Dedifferentiated amniotic fluid mesenchymal stem cell (primary cell): ENCODE measurements around the gene TOX2.

ENCODE experiments used
- DNase-seq: peaks from one replicate; pipeline ENCODE4 v3.0.0-alpha.2; 2016; ENCODE audit errors: extremely low spot score

The TOX2 gene

GRCh38 chr20:43916073-43916880 is 1.6 kb downstream of the TOX2 start:
- DNase-seq, result no peak

- DNase-seq, result no peak
Observed at GRCh38 chr20:43916881-43917371, 2.3 kb downstream of the TOX2 start.

- no peak for DNase-seq
Observed at GRCh38 chr20:43917380-43917779, 2.7 kb downstream of the TOX2 start.

- no peak for DNase-seq
Observed at GRCh38 chr20:43919686-43920403, 5.2 kb downstream of the TOX2 start.

GRCh38 chr20:43920797-43921196 is 6.1 kb downstream of the TOX2 start:
- no peak for DNase-seq

- DNase-seq, result no peak
Observed at GRCh38 chr20:43921227-43921780, 6.7 kb downstream of the TOX2 start.

- DNase-seq, result no peak
Observed at GRCh38 chr20:43922614-43923013, 8.0 kb downstream of the TOX2 start.

GRCh38 chr20:43923322-43923721 is 8.7 kb downstream of the TOX2 start:
- DNase-seq, result no peak

GRCh38 chr20:43923917-43924316 is 9.3 kb downstream of the TOX2 start:
- DNase-seq, result no peak

- DNase-seq, result peak; percentile 23
Observed at GRCh38 chr20:43925215-43925614, 10.6 kb downstream of the TOX2 start.

GRCh38 chr20:43925801-43926200 is 11.1 kb downstream of the TOX2 start:
- DNase-seq, result peak; percentile 24

- no peak for DNase-seq
Observed at GRCh38 chr20:43926287-43927050, 11.8 kb downstream of the TOX2 start.

- DNase-seq, result no peak
Observed at GRCh38 chr20:43931976-43932375, 17.3 kb downstream of the TOX2 start.

GRCh38 chr20:43934833-43935232 is 20.2 kb downstream of the TOX2 start:
- no peak for DNase-seq

GRCh38 chr20:43936104-43936770 is 21.6 kb downstream of the TOX2 start:
- no peak for DNase-seq

GRCh38 chr20:43936805-43937204 is 22.2 kb downstream of the TOX2 start:
- DNase-seq, result no peak

- DNase-seq, result no peak
Observed at GRCh38 chr20:43937591-43937990, 22.9 kb downstream of the TOX2 start.

GRCh38 chr20:43938017-43938655 is 23.5 kb downstream of the TOX2 start:
- DNase-seq, result no peak

- peak; percentile 98 for DNase-seq
Observed at GRCh38 chr20:43938932-43939761, 24.5 kb downstream of the TOX2 start.

GRCh38 chr20:43939762-43940121 is 25.1 kb downstream of the TOX2 start:
- no peak for DNase-seq
